GM11168 (cell line): Measurements from ENCODE around the gene RAP2A.

Experiments used
- in situ Hi-C: fragments of 300-500 bp; cut with MboI; formaldehyde crosslinking; loops from one replicate; pipeline ENCODE4 v1.12.0; 2022; ENCODE audit warnings: low sequenced_read_pairs; ENCODE audit not compliant: unreplicated experiment

Gene RAP2A

GRCh38 chr13:97433727-97434396 is at the start of gene RAP2A:
RAP2A (plus strand) TSS chr13:97434169; CDS start chr13:97434471, 302 bp downstream.
- in situ Hi-C loops, result no loop called here

GRCh38 chr13:97384371-97384770 is 49.6 kb upstream of the RAP2A start:
- in situ Hi-C loops, result no loop called here

- in situ Hi-C loops, result no loop called here
Observed at GRCh38 chr13:97385146-97385545, 48.8 kb upstream of the RAP2A start.

- in situ Hi-C loops, result no loop called here
Observed at GRCh38 chr13:97385854-97386253, 48.1 kb upstream of the RAP2A start.

DNA sequence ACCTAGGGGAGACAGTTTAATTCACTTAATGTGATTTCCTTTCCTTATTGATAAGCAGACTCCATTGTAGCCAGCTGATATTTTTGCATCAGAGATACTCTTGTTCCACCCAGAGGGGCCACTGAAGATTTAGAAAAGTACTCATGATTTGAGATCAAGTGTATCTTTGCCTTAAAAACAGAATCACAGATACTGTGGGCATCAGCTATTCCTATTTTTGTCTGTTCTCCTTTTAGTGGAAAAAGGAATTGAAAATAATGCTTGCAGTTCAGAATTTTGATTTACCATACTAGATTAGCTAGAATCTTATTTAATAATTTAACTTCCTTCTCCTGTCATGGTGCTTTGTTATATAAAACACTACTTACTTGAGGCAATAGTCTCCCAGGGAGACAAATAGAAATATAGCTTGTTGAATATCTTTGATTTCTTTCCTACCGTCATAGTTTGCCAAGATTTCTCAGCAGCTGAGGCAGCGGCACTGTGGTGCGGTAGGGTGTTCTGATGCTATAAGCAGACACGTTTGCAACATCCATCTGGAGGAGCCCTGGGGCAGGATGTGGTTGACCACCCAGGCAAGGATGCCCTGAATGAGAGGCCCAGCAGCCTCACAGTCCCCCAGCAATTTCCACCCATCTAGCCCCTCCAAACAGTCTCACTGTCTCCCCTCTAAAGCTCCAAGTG is 47.0 kb upstream of the RAP2A start:
- in situ Hi-C loops, result no loop called here

- in situ Hi-C loops, result no loop called here
Observed at GRCh38 chr13:97387485-97387839, 46.5 kb upstream of the RAP2A start.

DNA sequence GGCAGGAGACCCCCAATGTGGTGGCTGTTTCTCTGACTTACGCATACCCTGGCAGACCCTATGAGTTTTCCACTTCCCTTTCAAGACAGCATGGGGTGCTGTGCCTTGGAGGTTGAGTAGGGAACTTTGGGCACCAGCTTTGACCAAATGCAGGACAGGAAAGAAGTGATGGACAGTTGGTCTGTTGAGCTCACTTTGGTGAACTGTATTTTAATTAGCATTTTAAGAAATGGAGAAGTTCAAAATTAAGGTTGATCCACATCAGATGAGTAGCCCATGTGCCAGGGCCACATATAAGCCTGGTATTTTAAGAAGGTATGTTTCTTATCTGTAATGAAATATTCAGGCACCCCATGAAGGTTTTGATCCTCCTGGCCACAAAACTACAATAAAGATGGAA is 46.1 kb upstream of the RAP2A start:
- in situ Hi-C loops, result no loop called here

GRCh38 chr13:97388373-97388772 is 45.6 kb upstream of the RAP2A start:
- in situ Hi-C loops, result no loop called here

DNA sequence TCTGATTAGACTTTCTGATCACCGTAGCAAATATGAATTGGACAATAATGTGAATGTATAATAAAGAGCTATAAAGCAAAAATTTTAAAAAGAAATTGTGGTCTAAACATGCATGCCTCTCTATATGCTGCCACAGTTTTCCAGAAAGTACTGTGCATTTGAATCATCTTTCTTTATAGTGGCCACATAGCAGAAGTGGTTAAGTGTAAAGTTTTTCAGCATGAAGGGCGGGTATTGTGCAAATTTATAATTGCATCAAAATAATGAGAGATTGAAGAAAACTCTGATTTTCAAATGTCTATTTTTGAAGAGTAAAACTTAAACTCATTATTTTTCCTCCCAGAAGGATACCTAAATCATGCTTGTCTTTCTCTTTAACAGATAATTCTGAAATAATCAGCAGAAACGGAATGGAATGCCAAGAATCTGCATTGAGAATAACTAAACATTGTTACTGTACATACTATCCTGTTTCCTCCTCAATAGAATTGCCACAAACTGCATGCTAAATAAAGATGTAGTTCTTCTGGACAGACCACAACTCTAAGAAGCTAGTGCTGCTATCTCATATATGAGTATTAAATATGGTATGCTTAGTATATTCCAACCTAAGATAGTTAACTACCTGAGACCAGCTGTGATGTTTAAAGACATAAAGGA is 42.9 kb upstream of the RAP2A start:
- in situ Hi-C loops, result no loop called here

DNA sequence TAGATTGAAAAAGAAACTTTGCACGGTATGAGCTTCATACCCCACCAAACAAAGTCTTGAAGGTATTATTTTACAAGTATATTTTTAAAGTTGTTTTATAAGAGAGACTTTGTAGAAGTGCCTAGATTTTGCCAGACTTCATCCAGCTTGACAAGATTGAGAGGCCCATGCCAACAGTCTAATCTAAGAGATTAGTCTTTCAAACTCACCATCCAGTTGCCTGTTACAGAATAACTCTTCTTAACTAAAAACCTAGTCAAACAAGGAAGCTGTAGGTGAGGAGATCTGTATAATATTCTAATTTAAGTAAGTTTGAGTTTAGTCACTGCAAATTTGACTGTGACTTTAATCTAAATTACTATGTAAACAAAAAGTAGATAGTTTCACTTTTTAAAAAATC is 41.9 kb upstream of the RAP2A start:
- in situ Hi-C loops, result no loop called here

- in situ Hi-C loops, result no loop called here
Observed at GRCh38 chr13:97394542-97394941, 39.4 kb upstream of the RAP2A start.

DNA sequence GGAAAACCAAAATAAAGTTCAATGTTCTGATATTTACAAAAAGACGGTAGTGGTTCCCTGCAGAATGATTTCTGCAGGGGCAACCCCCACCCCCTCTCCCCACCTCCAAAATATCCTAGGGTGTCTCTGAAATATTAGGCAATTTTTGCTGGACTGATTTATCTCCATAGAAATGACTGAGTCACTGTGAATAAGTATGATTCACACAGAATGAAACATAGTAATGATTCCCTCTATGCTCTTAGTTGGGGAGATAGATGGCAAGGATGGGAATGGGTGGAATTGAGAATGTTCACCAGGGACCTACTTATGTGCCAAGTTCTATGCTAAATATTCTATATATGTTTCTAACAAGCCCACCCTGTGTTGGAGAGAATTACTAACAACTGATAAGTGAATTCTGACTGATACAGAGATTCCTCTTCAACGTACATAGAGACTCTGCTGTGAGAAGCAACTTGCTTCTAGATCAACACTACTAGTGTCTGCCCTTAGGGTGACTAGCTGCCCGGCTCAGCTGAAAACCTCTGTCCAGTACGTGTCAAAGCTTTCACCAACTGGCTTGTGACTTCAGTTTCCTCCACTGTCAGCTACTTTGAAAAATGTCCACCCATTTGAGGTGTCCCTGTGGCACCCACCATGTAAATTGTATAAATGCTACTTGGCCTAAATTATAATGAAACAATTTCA is 38.4 kb upstream of the RAP2A start:
- in situ Hi-C loops, result no loop called here

GRCh38 chr13:97397267-97397666 is 36.7 kb upstream of the RAP2A start:
- in situ Hi-C loops, result no loop called here

- in situ Hi-C loops, result no loop called here
Observed at GRCh38 chr13:97401421-97401820, 32.5 kb upstream of the RAP2A start.

- in situ Hi-C loops, result no loop called here
Observed at GRCh38 chr13:97403893-97404750, 29.8 kb upstream of the RAP2A start.

GRCh38 chr13:97407540-97407939 is 26.4 kb upstream of the RAP2A start:
- in situ Hi-C loops, result no loop called here

- in situ Hi-C loops, result no loop called here
Observed at GRCh38 chr13:97408938-97409337, 25.0 kb upstream of the RAP2A start.

DNA sequence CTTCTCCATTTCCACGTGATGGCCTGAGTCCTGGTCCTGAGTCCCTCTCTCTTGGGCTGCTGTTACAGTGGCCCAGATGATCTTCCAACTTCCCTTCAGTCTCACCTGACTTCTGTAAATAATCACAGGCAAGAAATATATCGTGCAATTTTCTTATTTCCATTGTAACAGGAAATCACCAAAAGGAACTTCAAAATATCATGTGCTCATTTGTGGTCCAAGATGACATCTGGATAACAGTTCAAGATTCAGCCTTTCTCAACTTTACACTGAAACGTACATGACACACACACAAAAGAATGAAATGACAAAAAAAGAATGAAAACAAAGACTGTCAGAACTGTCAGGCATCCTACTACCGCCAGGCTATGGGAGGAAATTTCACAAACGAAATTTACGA is 22.0 kb upstream of the RAP2A start:
- in situ Hi-C loops, result no loop called here

GRCh38 chr13:97413694-97414093 is 20.3 kb upstream of the RAP2A start:
- in situ Hi-C loops, result no loop called here

DNA sequence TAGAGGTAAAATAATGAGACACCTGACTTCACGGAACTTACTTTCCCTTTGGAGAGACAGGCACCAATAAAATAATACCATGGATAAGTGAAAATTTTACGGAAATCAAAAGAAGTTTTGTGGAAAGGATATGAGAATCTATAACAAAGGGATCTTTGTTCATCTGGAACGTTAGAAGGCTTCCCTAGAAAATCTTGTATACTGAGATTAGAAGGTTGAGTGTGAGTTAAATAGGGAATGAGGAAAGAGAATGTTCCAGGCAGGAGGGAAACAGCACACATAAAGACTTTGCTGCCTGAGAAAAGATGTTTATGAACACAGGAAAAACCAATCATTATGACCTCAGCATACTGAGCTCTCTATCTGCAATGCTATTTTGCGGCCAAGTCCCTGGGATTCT is 19.6 kb upstream of the RAP2A start:
- in situ Hi-C loops, result no loop called here
